Diencephalon (tissue), 1 donor: ENCODE data around the gene FAM124A. TPM values are rescaled to one million over a fixed set of nuclear protein-coding genes. Genes with fewer than 3 reads are reported as not detected.

Source experiments
- small RNA-seq: library from RNA; depleted of rRNA; stranded (forward); fragments of <200 nt; gene quantifications from one replicate; pipeline ENCODE3, GENCODE V24; 2014
- total RNA-seq: library from RNA; depleted of rRNA; stranded (reverse); fragments of >200 nt; gene quantifications from one replicate; pipeline ENCODE4 v1.2.3, GENCODE V29; 2014

The FAM124A gene
- 6.5 TPM for total RNA-seq

GRCh38 chr13:51222037-51222685 lies at the start of gene FAM124A:
Gene FAM124A, plus strand, starts transcription at chr13:51222398. Its CDS starts 104 bp downstream, at chr13:51222502.

Small RNA genes within 50 kb of the gene (small RNA-seq; reads per million reads assigned to genes)
- not detected for gene PRELID3BP2

Other genes starting within 250 kb of the FAM124A start
- 0.23 TPM for gene C13orf42, start 111.1 kb upstream of the FAM124A start, total RNA-seq
- 0.23 TPM for gene SERPINE3, start 117.3 kb downstream of the FAM124A start, total RNA-seq
- 49.8 TPM for gene INTS6, start 230.6 kb downstream of the FAM124A start, total RNA-seq